Cardiac fibroblast (primary cell): ENCODE results near the gene SPAG4.

Experiments
- DNase-seq, 2 donors: peaks; one replicate each; pipeline versions ENCODE4 v3.0.0 to v3.0.0-alpha.2; 2010; ENCODE audit warnings: low read depth in 2 of 2
- H3K4me3 ChIP-seq, 2 donors: replicated peaks in 1 of 2; 1 replicate in 1 of 2; 2 replicates in 1 of 2; pipeline ENCODE4 v1.5.1; 2011; ENCODE audit warnings: low read depth in 2 of 2, low read length in 2 of 2, mild to moderate bottlenecking in 2 of 2, moderate library complexity in 1 of 2
- TF ChIP-seq, protein P1 (sequence below): IDR thresholded peaks from one replicate; pipeline ENCODE4 v1.5.1; 2011; ENCODE audit warnings: low read depth, mild to moderate bottlenecking, low read length, inconsistent platforms

The SPAG4 gene, protein sequence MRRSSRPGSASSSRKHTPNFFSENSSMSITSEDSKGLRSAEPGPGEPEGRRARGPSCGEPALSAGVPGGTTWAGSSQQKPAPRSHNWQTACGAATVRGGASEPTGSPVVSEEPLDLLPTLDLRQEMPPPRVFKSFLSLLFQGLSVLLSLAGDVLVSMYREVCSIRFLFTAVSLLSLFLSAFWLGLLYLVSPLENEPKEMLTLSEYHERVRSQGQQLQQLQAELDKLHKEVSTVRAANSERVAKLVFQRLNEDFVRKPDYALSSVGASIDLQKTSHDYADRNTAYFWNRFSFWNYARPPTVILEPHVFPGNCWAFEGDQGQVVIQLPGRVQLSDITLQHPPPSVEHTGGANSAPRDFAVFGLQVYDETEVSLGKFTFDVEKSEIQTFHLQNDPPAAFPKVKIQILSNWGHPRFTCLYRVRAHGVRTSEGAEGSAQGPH

DNA sequence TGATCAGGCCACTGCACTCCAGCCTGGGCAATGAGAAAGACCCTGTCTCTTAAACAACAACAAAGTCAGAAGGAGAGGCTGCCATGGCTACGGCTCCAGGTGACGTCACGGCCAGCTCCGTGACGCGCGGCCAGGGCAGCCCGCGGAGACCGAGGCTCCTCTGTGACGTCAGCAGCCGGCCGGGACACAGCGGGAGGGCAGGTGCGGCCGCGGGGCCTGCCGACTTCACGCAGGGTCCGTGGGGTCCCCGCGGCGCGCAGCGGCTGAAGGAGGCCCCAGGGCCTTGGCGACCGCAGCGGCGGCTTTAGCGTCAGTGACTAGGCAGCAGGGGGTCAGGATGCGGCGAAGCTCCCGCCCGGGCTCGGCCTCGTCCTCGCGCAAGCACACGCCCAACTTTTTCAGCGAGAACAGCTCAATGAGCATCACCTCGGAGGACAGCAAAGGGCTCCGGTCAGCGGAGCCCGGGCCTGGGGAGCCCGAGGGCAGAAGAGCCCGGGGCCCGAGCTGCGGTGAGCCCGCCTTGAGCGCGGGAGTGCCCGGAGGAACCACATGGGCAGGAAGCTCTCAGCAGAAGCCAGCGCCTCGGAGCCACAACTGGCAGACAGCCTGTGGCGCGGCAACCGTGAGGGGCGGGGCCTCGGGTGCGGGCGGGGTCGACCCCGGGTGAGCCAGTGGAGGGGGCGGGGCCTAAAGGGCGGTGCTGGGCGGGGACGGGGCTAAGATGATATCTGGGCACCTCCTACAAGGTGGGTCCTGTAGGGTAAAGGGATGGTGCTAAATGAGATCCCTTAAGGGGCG lies at the start of gene SPAG4:
Gene SPAG4 (plus strand): TSS at position 163 of the 798 bp plus-strand sequence. CDS start 175 bp downstream, at position 338.
- peak within 1 kb of the TSS; percentile 65 to 82 for H3K4me3 ChIP-seq
- TF ChIP-seq, protein P1, sequence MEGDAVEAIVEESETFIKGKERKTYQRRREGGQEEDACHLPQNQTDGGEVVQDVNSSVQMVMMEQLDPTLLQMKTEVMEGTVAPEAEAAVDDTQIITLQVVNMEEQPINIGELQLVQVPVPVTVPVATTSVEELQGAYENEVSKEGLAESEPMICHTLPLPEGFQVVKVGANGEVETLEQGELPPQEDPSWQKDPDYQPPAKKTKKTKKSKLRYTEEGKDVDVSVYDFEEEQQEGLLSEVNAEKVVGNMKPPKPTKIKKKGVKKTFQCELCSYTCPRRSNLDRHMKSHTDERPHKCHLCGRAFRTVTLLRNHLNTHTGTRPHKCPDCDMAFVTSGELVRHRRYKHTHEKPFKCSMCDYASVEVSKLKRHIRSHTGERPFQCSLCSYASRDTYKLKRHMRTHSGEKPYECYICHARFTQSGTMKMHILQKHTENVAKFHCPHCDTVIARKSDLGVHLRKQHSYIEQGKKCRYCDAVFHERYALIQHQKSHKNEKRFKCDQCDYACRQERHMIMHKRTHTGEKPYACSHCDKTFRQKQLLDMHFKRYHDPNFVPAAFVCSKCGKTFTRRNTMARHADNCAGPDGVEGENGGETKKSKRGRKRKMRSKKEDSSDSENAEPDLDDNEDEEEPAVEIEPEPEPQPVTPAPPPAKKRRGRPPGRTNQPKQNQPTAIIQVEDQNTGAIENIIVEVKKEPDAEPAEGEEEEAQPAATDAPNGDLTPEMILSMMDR, result no peak
- peak in 1 of 2 donors; percentile 85 for DNase-seq

DNA sequence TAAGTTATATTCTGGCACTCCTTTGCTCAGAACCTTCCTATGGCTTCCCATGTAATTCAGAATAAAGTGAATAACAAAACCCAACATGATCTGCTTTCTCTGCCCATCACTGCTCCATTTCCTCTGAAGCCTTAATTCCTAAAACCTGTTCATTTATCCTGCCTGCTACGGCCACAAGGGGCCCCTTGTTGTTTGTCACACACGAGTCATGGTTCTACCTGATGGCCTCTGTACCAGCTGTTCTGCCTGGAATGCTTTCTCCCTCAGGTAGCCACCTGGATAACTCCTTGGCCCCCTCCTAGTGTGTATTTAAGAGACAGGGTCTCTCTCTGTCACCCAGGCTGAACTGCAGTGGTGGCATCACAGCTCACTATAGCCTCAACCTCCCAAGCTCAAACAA lies 47.0 kb upstream of the SPAG4 start:
- TF ChIP-seq, protein P1, result peak; percentile 25
- H3K4me3 ChIP-seq, result no peak overlapping the region
- DNase-seq, result no peak

DNA sequence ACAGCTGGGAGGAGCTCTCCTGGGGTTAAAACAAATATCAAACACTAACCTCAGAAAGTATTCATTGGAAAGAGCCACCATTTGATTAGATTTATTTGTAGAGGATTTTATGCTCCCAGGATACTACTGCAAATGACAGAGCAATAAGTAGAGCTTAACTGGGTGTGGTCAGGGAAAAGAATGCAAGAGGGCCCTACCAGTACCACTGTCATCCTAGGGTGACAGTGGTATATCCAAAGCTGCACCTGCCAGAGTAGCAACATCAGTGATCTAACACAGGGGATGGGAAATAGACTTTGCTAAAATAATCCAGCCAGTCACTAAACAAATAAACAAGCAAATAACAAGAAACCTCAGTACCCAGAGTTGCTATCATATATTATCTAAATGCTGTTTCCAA lies 44.1 kb upstream of the SPAG4 start:
- TF ChIP-seq, protein P1, result no peak
- H3K4me3 ChIP-seq, result no peak overlapping the region
- no peak for DNase-seq

DNA sequence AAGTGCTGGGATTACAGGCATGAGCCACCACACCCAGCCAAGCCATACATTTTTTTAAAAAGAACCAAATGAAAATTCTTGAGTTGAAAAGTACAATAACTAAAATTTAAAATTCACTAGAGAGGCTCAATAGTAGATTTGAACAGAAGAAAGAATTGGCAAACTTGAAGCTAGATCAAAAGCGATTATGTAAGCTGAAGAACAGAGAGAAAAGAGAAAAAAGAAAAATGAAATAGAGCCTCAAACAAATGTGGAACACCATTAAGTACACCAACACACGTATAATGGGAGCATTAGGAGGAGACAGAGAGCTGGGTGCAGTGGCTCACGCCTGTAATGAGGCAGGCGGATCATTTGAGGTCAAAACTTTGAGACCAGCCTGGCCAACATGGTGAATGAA lies 42.8 kb upstream of the SPAG4 start:
- H3K4me3 ChIP-seq, result no peak overlapping the region
- TF ChIP-seq, protein P1, result no peak
- no peak for DNase-seq

DNA sequence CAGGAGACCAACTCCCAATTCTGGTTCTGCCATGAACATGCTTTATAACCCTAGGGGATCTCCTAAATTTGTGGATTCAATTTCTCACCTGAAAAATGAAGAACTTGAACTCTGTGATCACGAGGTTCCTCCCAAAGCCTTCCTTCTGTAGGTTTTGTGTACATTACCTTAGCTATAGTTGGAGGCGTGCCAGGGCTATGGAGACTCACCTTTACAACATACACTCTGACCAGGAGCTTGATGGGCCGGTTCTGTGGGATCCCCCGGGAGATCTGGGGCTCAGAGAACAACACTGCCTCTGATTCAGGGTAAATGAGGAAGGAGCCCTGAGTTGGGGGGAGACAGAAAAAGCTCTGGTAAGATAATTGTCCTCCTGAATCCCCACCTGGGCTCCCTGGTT lies 39.7 kb upstream of the SPAG4 start:
- no peak for DNase-seq
- TF ChIP-seq, protein P1, result no peak
- no peak overlapping the region for H3K4me3 ChIP-seq

DNA sequence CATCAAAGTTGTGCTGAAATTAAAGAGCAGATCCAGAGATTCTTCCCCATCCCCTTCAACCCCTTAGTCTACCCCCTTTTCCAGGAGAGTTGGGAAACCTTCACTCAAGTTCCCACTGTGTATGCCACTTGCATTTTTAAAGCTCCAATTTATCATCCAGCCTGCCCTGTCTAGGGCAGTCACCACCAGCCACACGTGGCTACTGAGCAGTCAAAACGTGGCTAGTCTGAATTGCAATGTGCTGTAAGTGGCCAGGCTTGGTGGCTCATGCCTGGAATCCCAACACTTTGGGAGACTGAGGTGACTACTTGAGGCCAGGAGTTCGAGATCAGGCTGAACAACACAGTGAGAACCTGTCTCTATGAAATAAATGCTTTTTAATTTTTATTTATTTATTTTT lies 38.8 kb upstream of the SPAG4 start:
- TF ChIP-seq, protein P1, result no peak
- H3K4me3 ChIP-seq, result no peak overlapping the region
- DNase-seq, result no peak
